CD4-positive, alpha-beta T cell treated with Interleukin-10 for 1 hour (primary cell): Measurements from ENCODE around the gene POC1A.

Source experiments
- DNase-seq: peaks from one replicate; pipeline ENCODE4 v3.0.0-alpha.2; 2020

The POC1A gene

DNA sequence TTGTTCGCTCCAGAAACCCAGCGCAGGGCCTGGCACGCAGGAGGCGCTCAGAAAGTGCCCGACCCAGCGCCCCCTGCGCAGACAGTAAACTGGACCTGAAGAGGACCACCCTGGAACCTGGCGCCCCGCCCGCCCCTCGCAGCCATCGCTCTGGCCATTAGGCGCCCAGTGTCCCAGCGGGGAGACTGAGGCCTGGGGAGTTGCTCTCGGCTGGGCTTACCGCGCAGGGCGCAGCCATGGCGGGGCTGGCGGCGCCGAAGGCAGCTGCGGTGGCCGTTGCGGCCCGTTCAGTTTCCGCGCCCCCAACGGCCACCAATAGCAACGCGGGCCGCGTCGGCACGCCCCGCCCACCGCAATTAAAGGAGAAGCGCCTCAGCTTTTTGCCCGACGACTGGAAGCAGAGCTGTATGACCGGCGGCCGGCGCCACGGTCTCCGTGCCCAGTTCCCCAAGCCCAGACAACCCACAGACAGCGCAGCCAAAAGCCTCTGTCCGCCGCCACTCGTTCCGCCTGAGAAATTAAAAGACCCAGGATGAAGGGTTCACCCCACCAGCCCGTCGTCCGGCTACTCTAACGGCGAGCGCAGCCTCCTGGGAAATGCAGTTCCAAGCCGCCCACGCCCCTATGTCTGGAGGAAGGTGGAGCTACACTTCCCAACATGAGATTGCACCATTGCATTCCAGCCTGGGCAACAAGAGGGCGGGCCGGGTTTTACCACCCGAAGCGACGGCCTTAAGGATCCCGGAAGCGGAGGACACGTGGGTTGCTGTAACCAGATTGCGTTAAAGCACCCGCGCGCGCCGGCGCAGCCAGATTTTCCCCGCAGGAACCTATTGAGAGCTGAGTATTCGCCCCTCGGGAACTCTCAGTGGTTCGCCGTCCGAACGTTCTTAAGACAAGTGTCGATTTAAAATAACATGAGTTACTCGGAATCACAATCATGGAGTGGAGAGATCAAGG is at the start of gene POC1A:
Gene POC1A, minus strand, starts transcription at position 289 of the 960 bp plus-strand sequence. Its CDS starts 51 bp downstream, at position 238.
- peak; percentile 88 for DNase-seq

DNA sequence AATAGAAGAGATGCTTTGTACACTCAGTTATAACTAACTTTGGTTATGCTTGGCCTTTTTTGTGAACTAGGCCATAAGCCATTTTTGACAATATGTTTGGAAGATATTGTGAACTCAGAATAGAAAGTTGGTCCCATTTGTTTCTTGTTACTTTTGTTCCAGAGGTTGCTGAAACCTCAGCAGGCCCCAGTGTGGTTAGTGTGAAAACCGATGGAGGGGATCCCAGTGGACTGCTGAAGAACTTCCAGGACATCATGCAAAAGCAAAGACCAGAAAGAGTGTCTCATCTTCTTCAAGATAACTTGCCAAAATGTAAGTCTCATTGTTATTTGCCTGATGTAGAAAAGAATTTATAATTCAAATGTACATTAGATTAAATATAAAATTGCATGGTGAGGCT is 49.5 kb upstream of the POC1A start:
- no peak for DNase-seq

DNA sequence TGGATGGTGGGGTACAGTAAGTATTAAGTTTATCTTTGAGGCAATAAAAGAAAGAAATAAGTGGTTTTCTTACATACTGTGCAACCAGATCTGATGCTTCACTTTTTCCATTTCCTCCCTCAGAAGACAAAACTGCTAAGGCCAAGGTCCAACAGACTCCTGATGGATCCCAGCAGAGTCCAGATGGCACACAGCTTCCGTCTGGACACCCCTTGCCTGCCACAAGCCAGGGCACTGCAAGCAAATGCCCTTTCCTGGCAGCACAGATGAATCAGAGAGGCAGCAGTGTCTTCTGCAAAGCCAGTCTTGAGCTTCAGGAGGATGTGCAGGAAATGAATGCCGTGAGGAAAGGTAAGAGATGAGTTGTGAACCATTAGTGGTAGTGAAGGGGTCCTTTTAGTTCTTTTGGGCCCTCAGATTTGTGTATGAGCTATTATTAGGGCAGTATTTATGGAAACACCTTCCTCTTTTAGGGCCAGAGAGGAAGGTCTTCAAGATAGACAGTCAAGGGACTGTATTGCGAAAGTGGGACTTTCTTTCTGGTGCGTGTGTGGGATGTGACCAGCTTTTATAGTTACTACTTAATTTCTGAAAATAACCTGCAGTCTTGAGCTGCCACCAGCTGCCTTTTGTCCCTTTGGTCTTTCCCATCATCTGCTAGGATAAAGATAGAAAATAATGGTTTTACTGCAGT is 48.3 kb upstream of the POC1A start:
- DNase-seq: no peak

DNA sequence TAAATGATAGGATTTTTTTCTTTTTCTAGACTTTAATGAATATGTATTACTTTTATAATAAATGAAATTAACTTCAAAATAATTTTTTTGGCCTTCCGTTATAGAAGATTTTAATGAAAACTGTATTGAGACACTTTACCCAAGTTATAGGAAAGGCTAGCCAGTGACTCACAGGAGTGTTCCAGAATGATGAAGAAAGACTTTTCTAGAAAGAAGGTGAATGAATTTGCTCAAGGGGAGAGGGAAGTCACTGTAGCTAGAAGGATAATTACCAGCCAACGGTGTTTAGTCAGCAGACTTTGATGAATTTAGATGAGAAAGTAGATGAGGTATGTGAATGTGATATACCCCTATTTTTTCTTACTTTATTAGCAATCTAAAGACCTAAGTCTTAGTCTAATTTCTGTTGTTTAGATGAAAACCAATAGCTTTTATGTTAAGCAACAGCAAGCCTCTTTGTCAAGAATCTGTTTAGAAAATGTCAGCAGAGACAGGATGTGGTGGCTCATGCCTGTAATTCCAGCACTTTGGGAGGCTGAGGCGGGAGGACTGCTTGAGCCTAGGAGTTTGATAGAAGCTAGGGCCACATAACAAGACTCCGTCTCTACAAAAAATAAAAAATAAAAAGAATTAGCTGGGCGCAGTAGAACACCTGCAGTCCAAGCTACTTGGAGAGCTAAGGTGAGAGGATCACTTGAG is 46.9 kb upstream of the POC1A start:
- DNase-seq: no peak

DNA sequence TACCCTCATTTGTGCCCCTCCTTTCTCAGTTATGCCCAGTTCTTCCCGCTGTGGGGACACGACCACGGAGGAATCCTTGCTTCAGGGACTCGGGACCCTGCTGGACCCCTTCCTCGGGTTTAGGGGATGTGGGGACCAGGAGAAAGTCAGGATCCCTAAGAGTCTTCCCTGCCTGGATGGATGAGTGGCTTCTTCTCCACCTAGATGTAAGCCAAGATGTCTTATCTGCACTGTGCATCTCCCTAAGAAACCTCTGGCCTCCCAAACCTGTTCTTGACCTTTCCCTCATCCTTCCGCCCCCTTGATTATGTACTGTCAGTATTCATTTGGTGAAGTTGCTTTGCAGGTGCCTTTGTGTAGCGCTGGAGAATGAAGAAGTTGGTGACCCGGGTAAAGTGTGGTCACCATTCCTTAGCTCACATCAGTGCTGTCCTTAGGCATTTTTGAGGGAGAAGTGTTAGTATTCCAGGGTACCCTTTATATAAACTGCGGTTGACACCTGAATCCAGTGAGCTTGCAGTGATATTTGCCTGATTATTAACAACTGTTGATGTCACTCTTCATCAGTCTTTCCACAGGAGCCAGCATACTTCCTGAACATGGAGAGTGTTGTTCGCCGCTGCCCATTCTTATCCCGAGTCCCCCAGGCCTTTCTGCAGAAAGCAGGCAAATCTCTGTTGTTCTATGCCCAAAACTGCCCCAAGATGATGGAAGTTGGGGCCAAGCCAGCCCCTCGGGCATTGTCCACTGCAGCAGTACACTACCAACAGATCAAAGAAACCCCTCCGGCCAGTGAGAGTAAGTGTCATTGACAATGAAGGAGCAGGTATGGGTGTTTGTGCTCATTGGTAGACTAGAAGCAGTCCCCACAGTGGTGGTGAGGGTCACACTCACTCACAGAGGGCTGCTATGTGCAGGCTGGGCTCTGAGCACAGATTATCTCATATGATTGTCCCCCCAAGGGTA is 44.7 kb upstream of the POC1A start:
- DNase-seq: no peak

DNA sequence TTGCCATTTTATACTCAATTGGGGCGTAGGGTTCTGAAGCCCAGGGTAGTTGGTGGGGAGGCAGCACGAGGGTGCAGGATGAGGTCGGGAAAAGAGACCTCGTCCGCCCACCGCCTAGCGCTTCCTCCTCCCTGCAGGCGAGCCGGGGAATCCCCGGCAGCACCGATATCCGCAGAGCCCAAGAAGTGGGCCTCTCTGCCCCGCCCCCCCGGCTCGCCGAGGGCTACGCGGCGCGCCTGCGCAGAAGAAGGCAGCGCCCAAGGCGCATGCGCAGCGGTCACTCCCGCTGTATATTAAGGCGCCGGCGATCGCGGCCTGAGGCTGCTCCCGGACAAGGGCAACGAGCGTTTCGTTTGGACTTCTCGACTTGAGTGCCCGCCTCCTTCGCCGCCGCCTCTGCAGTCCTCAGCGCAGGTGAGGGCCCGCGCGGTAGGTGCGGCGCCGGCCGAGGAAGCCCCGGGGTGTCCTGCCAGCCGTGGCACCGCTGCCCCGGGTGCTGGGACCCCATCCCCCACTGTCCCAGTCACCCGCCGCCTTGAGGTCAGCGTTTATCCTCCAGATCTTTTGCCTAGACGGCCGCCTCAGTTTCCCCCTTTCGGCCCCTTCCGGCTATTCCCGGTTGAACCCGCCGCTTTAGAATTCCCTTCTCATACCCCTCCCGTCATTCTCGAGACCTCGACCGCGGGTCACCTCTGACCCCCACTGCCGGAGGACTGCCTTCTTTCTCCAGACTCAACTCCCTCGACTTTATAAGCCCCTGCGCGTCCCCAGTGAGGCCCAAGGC is 43.8 kb upstream of the POC1A start, which contains the start of gene ALAS1:
Gene ALAS1, plus strand, starts transcription at position 319 of the 784 bp plus-strand sequence. CDS start 1,082 bp downstream, outside the sequence.
- DNase-seq: peak; percentile 94

DNA sequence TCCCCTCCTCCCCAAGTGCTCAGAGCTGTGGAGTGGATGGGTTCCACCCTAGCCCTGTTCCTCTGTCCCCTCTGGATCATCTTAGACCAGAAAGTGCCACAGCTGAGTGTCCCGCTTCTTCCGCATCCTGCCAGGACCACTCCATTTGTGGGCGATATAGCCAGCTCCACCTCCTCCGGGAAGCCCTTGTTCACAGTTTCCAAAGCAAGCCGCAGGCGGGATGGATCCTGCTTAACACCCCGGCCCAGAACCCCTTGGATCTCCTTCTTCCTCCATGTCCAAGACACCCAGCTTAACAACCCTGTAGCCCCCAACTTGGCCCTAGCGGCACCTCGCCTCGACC is 43.2 kb upstream of the POC1A start:
- no peak for DNase-seq

DNA sequence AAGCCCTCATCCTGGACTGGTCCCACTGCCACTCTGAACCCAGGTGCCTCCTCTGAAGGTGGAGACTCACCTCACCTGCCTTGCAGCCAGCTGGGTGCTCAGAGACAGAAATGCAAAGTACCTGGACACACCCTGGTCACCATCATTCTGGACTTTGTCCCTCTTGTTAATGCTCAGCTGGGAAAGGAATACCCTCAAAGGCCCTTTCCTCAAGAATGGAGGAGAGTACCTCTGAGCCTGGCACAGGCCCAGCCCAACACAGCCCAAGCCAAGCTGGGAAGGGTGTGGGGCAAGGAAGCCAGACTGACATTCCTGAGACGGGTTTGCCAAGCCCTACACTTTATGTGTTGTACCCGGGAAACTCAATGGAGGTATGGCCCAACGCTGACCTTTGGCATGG is 42.8 kb upstream of the POC1A start:
- DNase-seq: no peak

DNA sequence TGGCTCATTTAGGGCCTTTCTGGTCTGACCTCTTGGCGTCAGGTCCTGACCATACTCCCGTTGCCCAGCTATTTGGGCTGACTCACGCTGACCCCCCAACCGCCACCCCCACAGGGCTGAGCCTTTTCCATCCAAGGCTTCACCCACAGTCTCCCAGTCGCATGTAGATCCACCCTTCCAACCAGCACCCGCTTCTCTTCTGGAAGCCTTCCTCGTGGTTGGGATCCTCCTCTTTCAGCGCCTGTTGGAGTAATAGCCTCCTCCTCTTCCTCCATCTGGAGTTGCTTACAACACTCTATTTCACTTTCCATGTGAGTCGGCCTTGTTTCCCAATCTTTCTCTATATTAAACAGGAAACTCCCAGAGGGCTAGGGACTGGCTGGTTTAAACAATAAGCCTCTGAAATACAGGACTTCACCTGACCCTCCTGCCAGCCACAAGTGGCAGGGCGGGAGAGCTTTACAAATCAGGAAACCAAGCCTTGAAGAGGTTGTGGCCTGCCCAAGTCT is 41.7 kb upstream of the POC1A start:
- no peak for DNase-seq

DNA sequence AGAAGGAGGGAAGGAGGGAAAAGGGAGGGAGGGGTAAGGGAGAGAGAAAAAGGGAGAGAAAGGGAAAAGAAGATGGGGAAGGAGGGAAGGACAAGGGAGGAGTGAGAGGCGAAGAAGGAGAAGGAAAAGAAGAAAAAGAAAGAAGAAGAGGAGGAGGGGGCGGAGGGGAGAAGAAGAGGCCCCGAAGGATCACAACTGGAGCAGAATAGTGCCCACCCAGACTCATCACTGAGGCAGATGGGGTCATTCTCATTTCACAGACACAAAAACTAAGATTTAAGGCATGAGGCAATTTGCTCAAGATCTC is 41.0 kb upstream of the POC1A start:
- no peak for DNase-seq

DNA sequence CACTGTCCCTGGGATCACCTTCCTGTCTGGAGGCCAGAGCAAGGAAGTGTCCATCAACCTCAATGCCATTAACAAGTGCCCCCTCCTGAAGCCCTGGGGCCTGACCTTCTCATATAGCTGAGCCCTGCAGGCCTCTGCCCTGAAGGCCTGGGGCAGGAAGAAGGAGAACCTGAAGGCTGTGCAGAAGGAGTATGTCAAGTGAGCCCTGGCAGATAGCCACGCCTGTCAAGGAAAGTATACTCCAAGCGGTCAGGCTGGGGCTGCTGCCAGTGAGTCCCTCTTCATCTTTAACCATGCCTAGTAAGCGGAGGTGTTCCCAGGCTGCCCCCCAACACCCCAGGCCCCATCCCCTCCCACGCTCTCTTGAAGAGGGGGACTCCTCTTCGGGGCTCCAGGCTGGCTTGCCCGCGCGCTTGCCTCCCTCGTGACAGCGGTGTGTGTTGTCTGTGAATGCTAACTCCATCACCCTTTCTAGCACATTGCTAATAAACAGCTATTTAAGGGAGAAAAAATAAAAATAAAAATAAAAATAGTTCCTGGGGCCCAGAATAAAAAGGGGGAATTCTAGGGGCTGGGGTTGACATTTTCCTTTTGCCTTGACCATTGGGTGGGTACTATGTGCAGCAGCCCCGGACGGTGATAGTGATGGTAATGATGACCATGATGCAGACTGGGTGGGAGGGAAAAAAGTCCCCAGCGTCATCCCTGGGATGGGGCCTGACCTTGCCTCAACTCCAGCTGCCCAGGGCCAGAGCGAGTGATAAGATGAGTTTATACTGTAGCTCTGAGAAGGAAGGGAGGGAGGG is 40.5 kb upstream of the POC1A start:
- no peak for DNase-seq

DNA sequence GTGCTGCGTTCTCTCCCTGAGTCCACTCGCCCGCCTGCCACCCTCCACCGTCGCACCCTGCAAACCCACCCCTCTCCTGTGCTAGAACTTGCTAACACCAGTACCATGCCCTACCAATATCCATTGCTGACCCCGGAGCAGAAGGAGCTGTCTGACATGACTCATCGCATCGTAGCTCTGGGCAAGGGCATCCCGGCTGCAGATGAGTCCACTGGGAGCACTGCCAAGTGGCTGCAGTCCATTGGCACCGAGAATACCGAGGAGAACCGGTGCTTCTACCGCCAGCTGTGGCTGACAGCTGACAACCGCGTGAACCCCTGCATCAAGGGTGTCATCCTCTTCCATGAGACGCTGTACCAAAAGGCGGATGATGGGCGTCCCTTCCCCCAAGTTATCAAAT is 38.8 kb upstream of the POC1A start:
- no peak for DNase-seq

DNA sequence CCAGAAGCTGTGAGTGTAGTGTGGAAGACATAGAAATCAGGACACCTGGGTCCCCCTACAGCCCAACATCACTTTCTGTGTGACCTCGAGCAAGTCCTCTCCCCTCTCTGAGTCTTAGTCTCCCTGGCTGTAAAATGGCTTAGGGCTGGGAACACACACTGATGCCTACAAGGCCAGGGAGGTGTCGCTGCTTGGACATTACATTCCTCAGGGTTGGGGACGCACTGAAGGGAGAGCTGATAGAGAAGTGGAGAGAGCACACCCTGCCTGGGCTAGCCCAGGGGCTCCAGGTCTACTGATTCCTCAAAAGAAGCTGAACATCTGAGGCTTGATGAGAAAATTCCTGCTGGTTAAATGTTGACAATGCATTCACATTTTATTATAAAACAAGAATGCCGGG is 37.4 kb upstream of the POC1A start:
- DNase-seq: no peak

DNA sequence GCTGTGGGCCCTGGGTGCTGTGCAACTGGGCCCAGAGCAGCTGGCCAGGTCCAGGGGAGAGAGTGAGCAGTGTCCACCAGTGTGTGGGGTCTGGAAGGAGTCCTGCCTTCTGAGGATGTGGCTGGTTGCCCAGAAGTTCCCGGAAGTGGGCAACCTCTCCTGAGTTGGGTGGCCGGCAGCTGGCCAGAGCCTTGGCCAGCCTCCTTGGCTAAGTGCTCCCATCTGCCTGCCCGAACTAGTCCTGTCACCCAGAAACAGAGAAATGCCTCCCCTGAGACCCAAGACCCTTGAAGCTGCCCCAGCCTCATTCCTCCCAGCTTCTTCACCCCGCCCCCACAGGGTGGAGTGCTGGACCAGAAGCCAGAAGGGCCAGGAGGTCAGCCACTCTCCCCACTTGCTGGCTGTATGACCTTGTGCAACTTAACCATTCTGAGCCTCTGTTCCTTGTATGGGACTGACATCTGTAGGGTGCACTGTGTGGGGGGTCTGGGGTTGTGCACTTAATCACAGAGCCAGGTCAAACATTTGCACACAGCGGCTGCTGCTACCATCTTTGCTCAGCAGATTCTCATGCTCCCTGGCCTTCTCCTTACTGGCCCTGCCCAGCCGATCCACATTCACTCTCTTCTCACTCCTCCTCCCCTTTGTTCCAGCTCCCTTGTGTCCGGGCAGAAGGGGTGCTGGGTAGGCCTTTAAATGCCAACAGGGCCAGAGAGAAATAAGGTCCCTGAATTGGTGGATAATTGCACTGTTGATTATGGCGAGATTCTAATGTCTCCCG is 36.3 kb upstream of the POC1A start:
- no peak for DNase-seq

DNA sequence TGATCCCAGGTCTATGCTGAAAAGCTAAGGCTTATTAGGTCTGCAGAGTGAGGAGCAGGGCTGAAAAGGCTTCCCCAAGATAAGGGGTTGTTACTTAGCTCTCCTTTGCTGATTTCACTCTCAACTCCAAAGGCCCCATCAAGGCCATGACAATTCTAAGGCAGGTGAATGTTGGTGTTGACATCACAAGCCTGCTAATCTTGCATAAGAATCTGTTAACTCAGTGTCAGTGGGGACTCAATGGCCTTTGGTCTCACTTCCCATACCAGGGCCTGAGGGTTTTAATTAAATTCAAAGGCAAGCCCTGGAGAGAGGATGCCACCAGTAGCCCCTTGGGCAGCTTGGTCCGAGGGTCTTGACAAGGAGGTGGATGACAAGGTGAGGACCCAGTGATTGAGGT is 34.3 kb upstream of the POC1A start:
- DNase-seq: no peak

DNA sequence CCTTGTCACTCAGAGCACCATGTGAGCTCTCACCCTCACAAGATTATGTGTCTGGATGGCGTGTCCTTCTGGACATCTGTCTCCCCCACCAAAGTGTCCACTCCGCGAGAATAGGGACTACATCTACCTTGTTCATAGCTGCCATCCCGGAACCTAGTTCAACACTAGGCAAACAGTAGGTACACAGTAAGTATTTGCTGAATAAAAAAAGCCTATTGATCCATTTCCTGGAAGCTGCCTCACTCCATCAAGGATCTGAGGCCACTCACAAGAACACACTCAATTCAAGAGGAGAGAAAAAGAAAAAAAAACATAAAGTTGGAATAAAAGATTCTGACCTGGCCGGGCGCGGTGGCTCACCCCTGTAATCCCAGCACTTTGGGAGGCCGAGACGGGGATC is 32.5 kb upstream of the POC1A start:
- DNase-seq: no peak

DNA sequence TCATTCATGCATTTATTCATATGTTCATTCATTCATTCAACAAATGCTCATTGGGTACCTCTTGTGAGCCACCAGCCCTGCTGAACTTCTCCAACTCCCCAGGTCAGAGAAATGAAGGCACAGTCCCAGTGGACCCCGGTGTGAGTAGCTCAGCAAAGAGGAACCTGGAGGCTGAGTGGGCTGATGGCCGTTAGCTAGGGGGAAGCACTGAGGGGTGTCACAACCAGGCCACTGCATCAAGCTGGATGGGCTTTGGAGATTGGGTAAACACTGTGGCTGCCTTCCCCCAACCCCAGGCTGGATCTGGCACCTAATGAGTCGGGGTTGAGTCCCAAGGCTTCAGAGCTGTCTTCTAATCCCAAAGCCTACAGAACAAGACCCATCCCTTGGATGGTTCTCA is 31.6 kb upstream of the POC1A start:
- no peak for DNase-seq

DNA sequence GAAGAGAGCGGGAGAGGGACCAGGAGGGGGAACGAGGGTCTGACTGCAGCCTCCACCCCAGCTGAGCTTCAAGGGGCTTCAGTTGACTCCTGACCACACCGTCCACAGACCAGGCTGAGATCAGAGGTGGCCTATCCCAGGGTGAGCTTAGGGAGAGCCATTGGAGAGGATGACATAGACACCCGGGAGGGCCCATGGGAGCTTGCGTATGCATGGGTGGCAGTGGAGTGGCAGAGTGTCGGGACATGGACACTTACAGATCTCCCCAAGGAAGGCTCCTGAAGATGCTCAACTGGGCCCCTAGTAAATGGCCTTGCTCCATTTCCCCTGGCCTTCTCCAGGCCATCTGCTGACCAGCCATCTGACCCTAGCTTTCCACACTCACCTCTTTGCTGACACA is 31.1 kb upstream of the POC1A start:
- no peak for DNase-seq

DNA sequence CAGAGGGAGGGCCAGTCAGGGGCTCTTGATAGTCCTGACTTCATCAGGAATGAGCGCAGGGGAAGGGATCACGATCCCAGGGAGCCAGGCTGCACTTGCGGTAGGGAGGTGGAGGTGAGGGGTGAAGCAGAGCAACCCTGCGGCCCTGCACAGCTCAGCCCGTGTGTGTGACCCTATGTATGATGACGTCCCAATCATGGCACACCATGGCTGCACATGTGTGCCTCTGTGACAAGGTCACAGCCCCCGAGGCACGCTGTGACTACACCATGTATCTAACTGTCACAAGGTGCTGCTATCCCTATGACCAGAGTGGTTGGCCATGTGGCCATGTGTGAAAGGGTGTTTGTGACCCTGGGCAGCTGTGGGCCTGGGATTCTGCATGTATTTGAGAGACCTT is 30.5 kb upstream of the POC1A start:
- no peak for DNase-seq
